Measurements from ENCODE around the gene CEP170B. TPM values are rescaled to one million over a fixed set of nuclear protein-coding genes. Genes with fewer than 3 reads are reported as not detected.

CEP170B gene
- total RNA-seq, 2 experiments from 2014 or later: 2.2 to 2.3 TPM

DNA sequence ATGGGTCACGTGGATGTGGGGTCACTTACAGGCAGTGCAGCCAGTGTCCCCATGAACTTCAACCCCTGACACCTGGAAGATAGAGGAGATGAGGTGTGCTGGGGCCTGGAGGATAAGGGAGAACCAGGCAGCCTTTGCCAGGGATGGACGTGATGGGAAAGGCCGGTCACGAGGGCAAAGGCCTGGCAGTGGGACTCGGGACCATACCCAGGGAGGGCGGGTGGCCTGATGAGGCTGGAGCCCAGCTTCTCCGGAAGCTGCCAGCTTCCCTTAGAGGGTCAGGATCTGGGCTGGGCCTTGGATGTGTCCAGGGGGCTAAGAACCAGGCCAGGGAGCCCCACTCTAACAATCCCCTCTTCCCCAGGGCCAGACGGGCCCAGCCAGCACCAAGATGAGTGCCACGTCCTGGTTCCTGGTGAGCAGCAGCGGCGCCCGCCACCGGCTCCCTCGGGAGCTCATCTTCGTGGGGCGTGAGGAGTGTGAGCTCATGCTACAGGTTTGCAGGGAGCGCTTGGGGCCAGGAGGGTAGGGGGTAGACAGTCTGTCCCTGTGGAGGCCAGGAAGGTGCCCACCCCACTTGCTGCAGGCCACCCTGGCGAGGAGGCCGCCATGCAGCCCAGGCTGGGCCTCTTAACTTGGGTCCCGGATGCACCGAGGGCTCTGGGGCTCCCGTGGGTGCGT, 3.1 kb downstream of the CEP170B start:
- CTCF ChIA-PET: no interaction called here
- TF ChIP-seq CTCF (IDR thresholded peaks at IDR 0.05): no peak
- Mint-ChIP-seq H3K27me3 (peaks cover 20% of the 10 kb centered on the region), H3K9me3 (no peaks in the 10 kb centered on the region), H3K27ac (no peak overlapping the region), H3K36me3 (ENCODE audit: low read depth) (no peaks in the 10 kb centered on the region), H3K4me1 (ENCODE audit: low read depth) (peaks cover 6% of the 10 kb centered on the region), H3K4me3 (no peak overlapping the region)
- intact Hi-C loops (cut with micrococcal nuclease): no loop called here
- DNase-seq: no peak
- no peak for ATAC-seq
- POLR2A ChIA-PET: no interaction called here

- H3K27me3 Mint-ChIP-seq: peaks cover 14% of the 10 kb centered on the region
- no peaks in the 10 kb centered on the region for H3K36me3 Mint-ChIP-seq (ENCODE audit: low read depth)
- ChIA-PET POLR2A (no interaction called here), CTCF (no interaction called here)
- H3K4me3 Mint-ChIP-seq: no peak overlapping the region
- ATAC-seq: no peak
- TF ChIP-seq CTCF (IDR thresholded peaks at IDR 0.05): no peak
- no peaks in the 10 kb centered on the region for H3K9me3 Mint-ChIP-seq
- intact Hi-C loops (cut with micrococcal nuclease): no loop called here
- H3K27ac Mint-ChIP-seq: no peak overlapping the region
- no peak for DNase-seq
- peaks cover 6% of the 10 kb centered on the region for H3K4me1 Mint-ChIP-seq (ENCODE audit: low read depth)
Observed at GRCh38 chr14:104868811-104869572, 3.9 kb downstream of the CEP170B start.

GRCh38 chr14:104869669-104870367, 4.8 kb downstream of the CEP170B start:
- intact Hi-C loops (cut with micrococcal nuclease): no loop called here

DNA sequence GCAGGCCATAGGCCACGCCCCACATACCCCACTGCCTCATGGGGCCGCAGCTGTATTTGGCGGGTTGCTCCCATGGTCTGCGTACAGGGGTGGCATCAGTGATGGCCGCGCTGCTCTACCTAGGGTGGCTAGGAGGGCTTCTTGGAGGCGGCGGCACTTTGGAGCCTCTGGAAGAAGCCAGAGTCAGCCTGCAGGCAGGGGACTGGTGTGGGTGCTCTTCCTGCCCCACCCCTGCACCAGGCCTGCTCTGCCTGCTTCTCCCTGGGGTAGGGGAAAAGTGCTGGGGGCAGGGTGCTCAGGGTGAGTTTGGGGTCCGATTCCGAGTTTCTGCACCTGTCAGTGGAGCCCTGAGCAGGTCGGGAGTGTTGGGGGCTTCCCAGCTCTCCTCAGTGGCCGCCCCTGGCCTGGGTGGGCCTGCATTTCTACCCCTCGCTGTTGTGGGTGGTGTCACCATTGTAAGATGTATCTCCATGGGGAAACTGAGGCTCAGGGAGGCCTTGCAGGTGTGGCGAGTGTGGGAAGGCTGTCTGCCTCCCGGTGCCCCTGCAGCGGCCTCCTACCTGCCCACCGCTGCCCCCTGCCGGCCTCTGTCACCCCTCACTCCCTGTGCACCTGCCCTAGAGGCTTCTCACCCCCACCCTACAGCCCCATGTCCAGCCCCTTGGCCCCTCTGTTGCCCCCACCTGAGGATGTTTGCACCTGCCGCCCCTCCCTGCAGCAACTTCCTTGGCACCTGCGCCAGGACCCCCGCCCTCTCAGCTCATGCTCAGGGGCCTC, 5.5 kb downstream of the CEP170B start:
- POLR2A ChIA-PET: no interaction called here
- peaks cover 6% of the 10 kb centered on the region for H3K4me1 Mint-ChIP-seq (ENCODE audit: low read depth)
- CTCF ChIA-PET: interaction anchor here (1.0 kb wide), 1 partner anchor 102 kb away, joined by 5 read pairs; no protein-coding TSS in a partner anchor
- H3K9me3 Mint-ChIP-seq: no peaks in the 10 kb centered on the region
- intact Hi-C loops (cut with micrococcal nuclease): no loop called here
- H3K27ac Mint-ChIP-seq: no peak overlapping the region
- TF ChIP-seq CTCF (IDR thresholded peaks at IDR 0.05): peak; percentile 46
- no peak overlapping the region for H3K4me3 Mint-ChIP-seq
- DNase-seq: peak; percentile 69
- no peaks in the 10 kb centered on the region for H3K36me3 Mint-ChIP-seq (ENCODE audit: low read depth)
- ATAC-seq: peak; percentile 66
- H3K27me3 Mint-ChIP-seq: peaks cover 9% of the 10 kb centered on the region

More at GRCh38 chr14:104869669-104870367, 4.8 kb downstream of the CEP170B start:
- TF ChIP-seq CTCF (IDR thresholded peaks at IDR 0.05): no peak
- ChIA-PET CTCF (interaction anchor here (1.0 kb wide), 1 partner anchor 101 kb away, joined by 5 read pairs; no protein-coding TSS in a partner anchor), POLR2A (no interaction called here)
- DNase-seq (no peak), ATAC-seq (no peak)
- Mint-ChIP-seq H3K4me3 (no peak overlapping the region), H3K4me1 (ENCODE audit: low read depth) (peaks cover 6% of the 10 kb centered on the region), H3K36me3 (ENCODE audit: low read depth) (no peaks in the 10 kb centered on the region), H3K9me3 (no peaks in the 10 kb centered on the region), H3K27ac (no peak overlapping the region), H3K27me3 (peaks cover 9% of the 10 kb centered on the region)

All from activated CD8-positive, alpha-beta T cell treated with anti-CD3 and anti-CD28 coated beads for 36 hours (primary cell).